ENCODE measurements around the gene HAGH. TPM values are rescaled to one million over a fixed set of nuclear protein-coding genes. Genes with fewer than 3 reads are reported as not detected.

Gene HAGH
- total and polyA plus RNA-seq, 9 of the 15 experiments (the other 6 are each of a cell fraction or from before 2014, with no cell fraction given): 0.46 to 35.1 (median 16.8) TPM

GRCh38 chr16:1771864-1772361 lies 54.7 kb downstream of the HAGH start (continued):
- TF ChIP-seq RBBP5 (IDR thresholded peaks at IDR 0.05; ENCODE audit: borderline replicate concordance, insufficient read depth, low read length, poor library complexity, severe bottlenecking) (no peak), NKRF (IDR thresholded peaks at IDR 0.05; ENCODE audit: borderline replicate concordance) (no peak; the same call in 1 of the 2 replicates), HDAC1 (IDR thresholded peaks at IDR 0.05) (no peak), TFAP4 (CRISPR knock-in tag; IDR thresholded peaks at IDR 0.05; ENCODE audit: borderline replicate concordance) (peak; percentile 44), NEUROD1 (IDR thresholded peaks at IDR 0.05; ENCODE audit: borderline replicate concordance, low read depth, low read length, partially characterized antibody) (no peak), CHD7 (IDR thresholded peaks at IDR 0.05; ENCODE audit: low read depth, low read length) (no peak), ZNF518B (CRISPR knock-in tag; IDR thresholded peaks at IDR 0.05) (no peak), RUNX1 (IDR thresholded peaks at IDR 0.05; ENCODE audit: low read depth) (no peak), ZNF764 (CRISPR knock-in tag; IDR thresholded peaks at IDR 0.05; ENCODE audit: low read depth) (no peak)

Measured in K562 (cell line).